ENCODE data around the gene C6orf52. TPM values are rescaled to one million over a fixed set of nuclear protein-coding genes. Genes with fewer than 3 reads are reported as not detected.

Gene C6orf52
- total RNA-seq, 1 donor from 2014 or later: 0.45 TPM

DNA sequence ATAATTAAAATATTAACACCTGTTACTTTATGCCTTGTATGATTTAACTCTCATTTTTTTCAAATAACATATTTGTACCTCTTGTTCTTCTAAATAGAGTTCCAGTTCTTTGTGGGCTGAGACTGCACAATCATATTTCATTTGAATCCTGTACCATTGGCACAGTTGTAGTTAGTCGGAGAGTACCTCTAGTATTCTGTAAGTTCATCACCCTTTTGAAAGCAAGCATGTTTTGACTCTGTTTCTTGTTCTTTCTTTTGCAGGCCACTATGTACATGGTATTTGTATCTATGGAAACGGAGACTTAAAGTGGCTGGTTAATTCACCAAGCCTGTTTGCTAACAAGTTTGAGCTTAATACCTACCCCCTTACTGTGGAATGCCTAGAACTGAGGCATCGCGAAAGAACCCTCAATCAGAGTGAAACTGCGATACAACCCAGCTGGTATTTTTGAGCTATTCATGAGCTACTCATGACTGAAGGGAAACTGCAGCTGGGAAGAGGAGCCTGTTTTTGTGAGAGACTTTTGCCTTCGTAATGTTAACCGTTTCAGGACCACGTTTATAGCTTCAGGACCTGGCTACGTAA lies 68.2 kb downstream of the C6orf52 start:
- Mint-ChIP-seq H3K36me3 (peaks cover 17% of the 10 kb centered on the region), H3K27ac (peak overlapping the region; percentile 7)
- no peaks in the 10 kb centered on the region for H3K79me2 ChIP-seq (ENCODE audit: low read depth)

GRCh38 chr6:10624836-10625235 lies 69.6 kb downstream of the C6orf52 start:
- H3K36me3 ChIP-seq: peaks cover 14% of the 10 kb centered on the region
- no peak overlapping the region for H3K4me3 ChIP-seq
- H3K27ac ChIP-seq: no peak overlapping the region
- Mint-ChIP-seq H3K4me1 (peaks cover 9% of the 10 kb centered on the region), H3K9me3 (peaks cover 2% of the 10 kb centered on the region), H3K27ac (no peak overlapping the region), H3K4me3 (no peak overlapping the region), H3K36me3 (peaks cover 20% of the 10 kb centered on the region), H3K27me3 (ENCODE audit: insufficient read depth, low read depth) (peaks cover 2% of the 10 kb centered on the region)
- H3K9me3 ChIP-seq (ENCODE audit: low read depth): no peaks in the 10 kb centered on the region
- H2AFZ ChIP-seq (replicated peaks): no peak overlapping the region
- H3K27me3 ChIP-seq: no peaks in the 10 kb centered on the region
- H3K9ac ChIP-seq: no peak overlapping the region
- TF ChIP-seq EZH2 (IDR thresholded peaks at IDR 0.05): no peak
- no peak for TF ChIP-seq CTCF (IDR thresholded peaks at IDR 0.05)
- no peak for TF ChIP-seq EZH2phosphoT487 (IDR thresholded peaks at IDR 0.05)
- peaks cover 14% of the 10 kb centered on the region for H3K4me1 ChIP-seq
- no peaks in the 10 kb centered on the region for H3K79me2 ChIP-seq (ENCODE audit: low read depth)
- no peak overlapping the region for H3K4me2 ChIP-seq
- no peak for DNase-seq (ENCODE audit: low spot score)
- H3F3A ChIP-seq (ENCODE audit: low read depth): peaks cover 13% of the 10 kb centered on the region
- no peaks in the 10 kb centered on the region for H4K20me1 ChIP-seq (ENCODE audit: low read depth)

More for the DNA sequence above, 68.2 kb downstream of the C6orf52 start:
- peaks cover 9% of the 10 kb centered on the region for H3K4me1 Mint-ChIP-seq
- Histone ChIP-seq H3K4me1 (peaks cover 14% of the 10 kb centered on the region), H3K27me3 (no peaks in the 10 kb centered on the region), H2AFZ (replicated peaks) (no peak overlapping the region), H3K9me3 (ENCODE audit: low read depth) (no peaks in the 10 kb centered on the region), H3K9ac (no peak overlapping the region), H3K36me3 (peaks cover 14% of the 10 kb centered on the region), H3K27ac (peak overlapping the region; percentile 14), H3F3A (ENCODE audit: low read depth) (peaks cover 13% of the 10 kb centered on the region), H3K4me2 (peak overlapping the region; percentile 45), H3K4me3 (no peak overlapping the region), H4K20me1 (ENCODE audit: low read depth) (no peaks in the 10 kb centered on the region)
- peak; percentile 39 for DNase-seq (ENCODE audit: low spot score)
- no peak overlapping the region for H3K4me3 Mint-ChIP-seq
- H3K9me3 Mint-ChIP-seq: peaks cover 2% of the 10 kb centered on the region
- H3K27me3 Mint-ChIP-seq (ENCODE audit: insufficient read depth, low read depth): peaks cover 2% of the 10 kb centered on the region
- TF ChIP-seq CTCF (IDR thresholded peaks at IDR 0.05): no peak
- no peak for TF ChIP-seq EZH2 (IDR thresholded peaks at IDR 0.05)
- no peak for TF ChIP-seq EZH2phosphoT487 (IDR thresholded peaks at IDR 0.05)

DNA sequence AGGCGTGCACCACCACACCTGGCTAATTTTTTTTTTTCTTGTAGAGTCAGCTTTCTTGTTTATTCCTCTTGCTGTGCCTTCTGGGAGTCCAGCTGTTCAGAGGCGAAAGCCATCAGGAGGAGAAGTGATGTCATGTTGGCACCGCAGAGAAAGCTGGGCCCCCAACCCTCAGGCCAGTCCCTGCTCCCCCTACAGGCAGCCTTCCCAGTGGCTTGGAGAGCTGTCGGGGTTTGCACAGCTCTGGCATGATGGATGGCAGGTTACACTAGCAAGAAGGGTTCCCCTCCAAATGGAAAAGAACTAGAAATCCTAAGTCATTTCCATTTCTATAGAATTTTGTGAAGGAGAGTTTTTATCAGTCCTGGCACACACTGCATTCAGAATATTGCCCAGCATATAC lies 72.6 kb downstream of the C6orf52 start:
- H3K27ac Mint-ChIP-seq: no peak overlapping the region
- Histone ChIP-seq H3K27ac (no peak overlapping the region), H3K9ac (no peak overlapping the region), H3K79me2 (ENCODE audit: low read depth) (peaks cover 18% of the 10 kb centered on the region), H3K4me3 (no peak overlapping the region), H2AFZ (replicated peaks) (no peak overlapping the region), H3K9me3 (ENCODE audit: low read depth) (no peaks in the 10 kb centered on the region), H3F3A (ENCODE audit: low read depth) (peaks cover 10% of the 10 kb centered on the region), H3K4me1 (peaks cover 13% of the 10 kb centered on the region), H4K20me1 (ENCODE audit: low read depth) (no peaks in the 10 kb centered on the region), H3K27me3 (no peaks in the 10 kb centered on the region), H3K36me3 (peaks cover 9% of the 10 kb centered on the region), H3K4me2 (no peak overlapping the region)
- TF ChIP-seq CTCF (IDR thresholded peaks at IDR 0.05) (peak; percentile 14), EZH2phosphoT487 (IDR thresholded peaks at IDR 0.05) (no peak), EZH2 (IDR thresholded peaks at IDR 0.05) (no peak)
- peaks cover 2% of the 10 kb centered on the region for H3K9me3 Mint-ChIP-seq
- no peak overlapping the region for H3K4me3 Mint-ChIP-seq
- H3K4me1 Mint-ChIP-seq: peaks cover 8% of the 10 kb centered on the region
- no peak for DNase-seq (ENCODE audit: low spot score)
- peaks cover 2% of the 10 kb centered on the region for H3K27me3 Mint-ChIP-seq (ENCODE audit: insufficient read depth, low read depth)
- peaks cover 17% of the 10 kb centered on the region for H3K36me3 Mint-ChIP-seq

Small RNA genes within 50 kb of the gene (small RNA-seq; reads per million reads assigned to genes)
- not detected for gene RF00019

Other genes starting within 250 kb of the C6orf52 start
- 34.7 and 48.4 TPM in 2 replicates for gene GCNT2, start 173.3 kb downstream of the C6orf52 start, total RNA-seq (ENCODE audit: low replicate concordance)
- 13.9 and 28.8 TPM in 2 replicates for gene PAK1IP1, start 356 bp upstream of the C6orf52 start, total RNA-seq (ENCODE audit: low replicate concordance)
- 199 and 315 TPM in 2 replicates for gene TMEM14C, start 28.5 kb upstream of the C6orf52 start, total RNA-seq (ENCODE audit: low replicate concordance)
- 96.0 and 138 TPM in 2 replicates for gene TMEM14B, start 53.2 kb upstream of the C6orf52 start, total RNA-seq (ENCODE audit: low replicate concordance)
- 1.7 and 4.2 TPM in 2 replicates for gene MAK, start 143.9 kb upstream of the C6orf52 start, total RNA-seq (ENCODE audit: low replicate concordance)
- gene GCM2, start 187.4 kb upstream of the C6orf52 start, total RNA-seq (ENCODE audit: low replicate concordance): not detected in 2 replicates
- gene SYCP2L, start 192.4 kb upstream of the C6orf52 start, total RNA-seq (ENCODE audit: low replicate concordance): 8.9 and 12.5 TPM in 2 replicates

All from neural progenitor cell (in vitro differentiated cells).